Spleen (tissue), 11 donors: ENCODE data around the gene ATP8A2. TPM values are rescaled to one million over a fixed set of nuclear protein-coding genes. Genes with fewer than 3 reads are reported as not detected.

Source experiments
- DNase-seq: peaks from one replicate; pipeline ENCODE4 v3.0.0-alpha.2; 2020
- H3K27ac ChIP-seq, 8 donors: fragments of 200-600 bp; sonication (generic) in 7 of 8; 1 replicate in 4 of 8; 2 replicates in 4 of 8; pipeline versions ENCODE4 v1.5.0 to v1.8.0; 2016 to 2021; ENCODE audit warnings: inconsistent platforms in 4 of 8, mild to moderate bottlenecking in 4 of 8, moderate library complexity in 1 of 8
- H3K27me3 ChIP-seq, 7 donors: fragments of 200-600 bp; sonication (generic) in 6 of 7; replicated peaks in 1 of 7; 1 replicate in 4 of 7; 2 replicates in 3 of 7; pipeline versions ENCODE4 v1.5.0 to v1.8.0; 2016 to 2021; ENCODE audit warnings: inconsistent platforms in 3 of 7, mild to moderate bottlenecking in 1 of 7
- H3K36me3 ChIP-seq, 6 donors: fragments of 200-600 bp; sonication (generic) in 5 of 6; 1 replicate in 4 of 6; 2 replicates in 2 of 6; pipeline versions ENCODE4 v1.5.0 to v1.8.0; 2016 to 2021; ENCODE audit warnings: inconsistent platforms in 2 of 6
- H3K4me1 ChIP-seq, 6 donors: fragments of 200-600 bp; sonication (generic) in 5 of 6; 1 replicate in 3 of 6; 2 replicates in 3 of 6; pipeline versions ENCODE4 v1.5.0 to v1.8.0; 2016 to 2021; ENCODE audit warnings: inconsistent platforms in 3 of 6
- H3K4me3 ChIP-seq, 8 donors: fragments of 200-600 bp; sonication (generic) in 7 of 8; 1 replicate in 4 of 8; 2 replicates in 4 of 8; pipeline versions ENCODE4 v1.5.0 to v1.8.0; 2016 to 2021; ENCODE audit warnings: inconsistent platforms in 4 of 8, mild to moderate bottlenecking in 4 of 8, moderate library complexity in 2 of 8
- H3K9me3 ChIP-seq, 8 donors: fragments of 200-600 bp; sonication (generic) in 7 of 8; 1 replicate in 4 of 8; 2 replicates in 4 of 8; pipeline versions ENCODE4 v1.5.0 to v1.8.0; 2016 to 2021; ENCODE audit warnings: inconsistent platforms in 4 of 8
- POLR2A ChIP-seq, 3 donors: fragments of 450-650 bp; IDR thresholded peaks; one replicate each; pipeline ENCODE4 v1.5.1; 2017; ENCODE audit warnings: antibody characterized with exemption in 3 of 3, mild to moderate bottlenecking in 1 of 3
- POLR2AphosphoS5 ChIP-seq, 3 donors: sonication (generic); formaldehyde crosslinking; IDR thresholded peaks; one replicate each; pipeline ENCODE4 v1.5.1; 2017; ENCODE audit warnings: antibody characterized with exemption in 3 of 3
- WGBS, 5 donors: extraction: QIAGEN DNeasy Blood & Tissue Kit in 3 of 5; methylation state at CpG; one replicate each; pipeline versions ENCODE4 v1.1.5 to v1.1.7; 2013 to 2018; 5-methylcytosine and 5-hydroxymethylcytosine counted together
- intact Hi-C: fragments of 100-400 bp; cut with DNase I; formaldehyde crosslinking; loops from one replicate; pipeline ENCODE4 v1.15.0; 2023; ENCODE audit warnings: low total_unique reads
- polyA plus RNA-seq, 3 donors: library from polyadenylated mRNA; stranded (reverse); fragments of 200-250 nt; gene quantifications; one replicate each; pipeline ENCODE4 v1.2.1, GENCODE V29; 2013
- total RNA-seq, 7 donors: library from RNA; depleted of rRNA in 3 of 7; stranded (reverse); fragments of >200 nt in 3 of 7; fragmentation: NEBNext Ultra II Directional in 4 of 7; extraction: Animal tissue kit (Norgen Biotek cat#: 25700) in 4 of 7; gene quantifications; one replicate each; pipeline versions ENCODE4 v1.1.0 to v1.2.1, GENCODE V29; 2016 to 2021
- TF ChIP-seq, protein P1 (sequence below), 11 experiments: fragments of 200-600 bp in 7 of 11; fragments of 450-650 bp in 4 of 11; sonication (generic) in 4 of 11; IDR thresholded peaks in 8 of 11; conservative IDR thresholded peaks in 3 of 11; 1 replicate in 7 of 11; 2 replicates in 4 of 11; pipeline versions ENCODE4 v1.4.0 to v1.8.0; 2016 to 2021; ENCODE audit warnings: antibody characterized with exemption in 11 of 11, inconsistent platforms in 4 of 11, mild to moderate bottlenecking in 1 of 11
- donor health status: healthy with polysubstance abuse.
- donor health status: DM: no; HTN: no; CAD: no; lungs with moderate emphysema.
- donor health status: DM: no; HTN: no; CAD: no.
- donor health status: Bipolar disorder and iron deficiency.
- donor health status: healthy.
- donor health status: DM: no; HTN: no; CAD: no.
- donor health status: DM: yes; HTN: yes; CAD: no.

Gene ATP8A2
- total and polyA plus RNA-seq, 10 donors = 0.09 to 0.46 (median 0.25) TPM

DNA sequence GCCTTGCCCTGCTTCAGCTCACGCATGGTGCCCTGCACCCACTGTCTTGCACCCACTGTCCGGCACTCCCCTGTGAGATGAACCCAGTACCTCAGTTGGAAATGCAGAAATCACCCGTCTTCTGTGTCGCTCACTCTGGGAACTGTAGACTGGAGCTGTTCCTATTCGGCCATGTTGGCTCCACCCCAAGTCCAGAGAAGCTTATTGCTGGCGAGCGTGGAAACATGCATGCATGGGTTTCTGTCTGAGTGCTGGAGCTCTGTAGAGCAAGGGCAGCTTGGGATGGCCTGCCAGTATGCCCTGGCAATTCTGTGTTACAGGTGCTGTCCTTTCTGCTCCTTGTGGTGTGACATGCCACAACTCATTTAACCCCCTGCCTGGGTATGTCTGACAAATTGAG, 527.2 kb downstream of the ATP8A2 start:
- WGBS, 5 donors = 86 to 97% (median 96%) methylated on average over 7 of the region's 7 CpGs
- DNase-seq = no peak

DNA sequence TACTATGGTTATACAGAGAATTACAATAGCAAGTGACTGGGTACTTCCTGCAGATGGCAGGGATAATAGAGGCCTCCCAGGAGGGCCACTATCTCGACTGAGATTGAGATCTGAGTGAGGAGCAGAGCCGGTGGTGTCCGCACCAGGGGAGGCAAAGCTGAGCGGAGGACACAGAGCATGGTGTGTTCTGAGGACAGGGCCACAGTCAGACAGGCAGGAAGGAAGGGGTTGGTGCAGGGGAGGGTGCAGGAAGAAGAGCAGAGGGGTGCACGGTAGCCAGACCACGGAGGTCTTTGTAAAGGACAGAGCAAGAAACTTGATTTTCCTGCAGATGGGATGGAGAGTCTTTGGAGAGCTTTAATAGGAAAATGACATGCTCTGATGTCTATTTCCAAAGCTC, 527.7 kb downstream of the ATP8A2 start:
- 61 to 67% (median 64%) methylated on average over 6 of the region's 6 CpGs for WGBS, 5 donors
- TF ChIP-seq POLR2A (IDR thresholded peaks at IDR 0.05) (no peak), POLR2AphosphoS5 (IDR thresholded peaks at IDR 0.05) (no peak)
- TF ChIP-seq, protein P1, sequence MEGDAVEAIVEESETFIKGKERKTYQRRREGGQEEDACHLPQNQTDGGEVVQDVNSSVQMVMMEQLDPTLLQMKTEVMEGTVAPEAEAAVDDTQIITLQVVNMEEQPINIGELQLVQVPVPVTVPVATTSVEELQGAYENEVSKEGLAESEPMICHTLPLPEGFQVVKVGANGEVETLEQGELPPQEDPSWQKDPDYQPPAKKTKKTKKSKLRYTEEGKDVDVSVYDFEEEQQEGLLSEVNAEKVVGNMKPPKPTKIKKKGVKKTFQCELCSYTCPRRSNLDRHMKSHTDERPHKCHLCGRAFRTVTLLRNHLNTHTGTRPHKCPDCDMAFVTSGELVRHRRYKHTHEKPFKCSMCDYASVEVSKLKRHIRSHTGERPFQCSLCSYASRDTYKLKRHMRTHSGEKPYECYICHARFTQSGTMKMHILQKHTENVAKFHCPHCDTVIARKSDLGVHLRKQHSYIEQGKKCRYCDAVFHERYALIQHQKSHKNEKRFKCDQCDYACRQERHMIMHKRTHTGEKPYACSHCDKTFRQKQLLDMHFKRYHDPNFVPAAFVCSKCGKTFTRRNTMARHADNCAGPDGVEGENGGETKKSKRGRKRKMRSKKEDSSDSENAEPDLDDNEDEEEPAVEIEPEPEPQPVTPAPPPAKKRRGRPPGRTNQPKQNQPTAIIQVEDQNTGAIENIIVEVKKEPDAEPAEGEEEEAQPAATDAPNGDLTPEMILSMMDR (IDR thresholded peaks at IDR 0.05 in 8 of 11, conservative IDR thresholded peaks at IDR 0.05 in 3 of 11) = no peak
- Histone ChIP-seq H3K9me3 (peaks cover 0 to 5% (median 0%) of the 10 kb centered on the region in 8 donors), H3K27me3 (peaks cover 0 to 12% (median 0%) of the 10 kb centered on the region in 7 donors), H3K4me1 (peaks cover 0 to 36% (median 13%) of the 10 kb centered on the region in 6 donors), H3K36me3 (no peaks in the 10 kb centered on the region), H3K4me3 (no peak overlapping the region), H3K27ac (no peak overlapping the region)
- intact Hi-C loops = no loop called here
- DNase-seq = no peak

More for the DNA sequence above, 527.2 kb downstream of the ATP8A2 start:
- no peak overlapping the region for H3K4me3 ChIP-seq
- no peaks in the 10 kb centered on the region for H3K36me3 ChIP-seq
- intact Hi-C loops = no loop called here
- H3K9me3 ChIP-seq = peaks cover 0 to 5% (median 0%) of the 10 kb centered on the region in 8 donors
- no peak overlapping the region for H3K27ac ChIP-seq
- peaks cover 0 to 36% (median 13%) of the 10 kb centered on the region in 6 donors for H3K4me1 ChIP-seq
- peaks cover 0 to 12% (median 0%) of the 10 kb centered on the region in 7 donors for H3K27me3 ChIP-seq
- TF ChIP-seq, protein P1 (IDR thresholded peaks at IDR 0.05 in 8 of 11, conservative IDR thresholded peaks at IDR 0.05 in 3 of 11) = no peak
- TF ChIP-seq POLR2A (IDR thresholded peaks at IDR 0.05) (no peak), POLR2AphosphoS5 (IDR thresholded peaks at IDR 0.05) (no peak)

- WGBS, 5 donors = 73 to 88% (median 78%) methylated on average over 1 of the region's 1 CpG
- H3K27me3 ChIP-seq = peaks cover 0 to 12% (median 0%) of the 10 kb centered on the region in 7 donors
- H3K4me1 ChIP-seq = peaks cover 0 to 36% (median 14%) of the 10 kb centered on the region in 6 donors
- no peak overlapping the region for H3K27ac ChIP-seq
- no peak overlapping the region for H3K4me3 ChIP-seq
- no peak for DNase-seq
- intact Hi-C loops = no loop called here
- no peaks in the 10 kb centered on the region for H3K36me3 ChIP-seq
- H3K9me3 ChIP-seq = peaks cover 0 to 5% (median 0%) of the 10 kb centered on the region in 8 donors
- no peak for TF ChIP-seq POLR2AphosphoS5 (IDR thresholded peaks at IDR 0.05)
- no peak for TF ChIP-seq POLR2A (IDR thresholded peaks at IDR 0.05)
- TF ChIP-seq, protein P1 (IDR thresholded peaks at IDR 0.05 in 8 of 11, conservative IDR thresholded peaks at IDR 0.05 in 3 of 11) = no peak
Observed at GRCh38 chr13:25899952-25900351, 528.2 kb downstream of the ATP8A2 start.

- no peak for DNase-seq
- intact Hi-C loops = no loop called here
Observed at GRCh38 chr13:25901460-25902376, 529.9 kb downstream of the ATP8A2 start.

More at GRCh38 chr13:25901460-25902376, 529.9 kb downstream of the ATP8A2 start:
- Histone ChIP-seq H3K27me3 (peaks cover 0 to 12% (median 0%) of the 10 kb centered on the region in 7 donors), H3K36me3 (no peaks in the 10 kb centered on the region), H3K4me3 (no peak overlapping the region), H3K9me3 (peaks cover 0 to 5% (median 0%) of the 10 kb centered on the region in 8 donors), H3K4me1 (peaks cover 4 to 52% (median 30%) of the 10 kb centered on the region in 6 donors), H3K27ac (no peak overlapping the region)
- TF ChIP-seq POLR2A (IDR thresholded peaks at IDR 0.05) = no peak
- TF ChIP-seq, protein P1 (IDR thresholded peaks at IDR 0.05 in 8 of 11, conservative IDR thresholded peaks at IDR 0.05 in 3 of 11) = no peak
- no peak for TF ChIP-seq POLR2AphosphoS5 (IDR thresholded peaks at IDR 0.05)
- 39 to 58% (median 48%) methylated on average over 10 of the region's 10 CpGs for WGBS, 5 donors
